ENCODE data around the gene ARHGEF26. TPM values are rescaled to one million over a fixed set of nuclear protein-coding genes. Genes with fewer than 3 reads are reported as not detected.

Gene ARHGEF26
- total RNA-seq, 1 experiment from 2014 or later = 13.7 TPM

DNA sequence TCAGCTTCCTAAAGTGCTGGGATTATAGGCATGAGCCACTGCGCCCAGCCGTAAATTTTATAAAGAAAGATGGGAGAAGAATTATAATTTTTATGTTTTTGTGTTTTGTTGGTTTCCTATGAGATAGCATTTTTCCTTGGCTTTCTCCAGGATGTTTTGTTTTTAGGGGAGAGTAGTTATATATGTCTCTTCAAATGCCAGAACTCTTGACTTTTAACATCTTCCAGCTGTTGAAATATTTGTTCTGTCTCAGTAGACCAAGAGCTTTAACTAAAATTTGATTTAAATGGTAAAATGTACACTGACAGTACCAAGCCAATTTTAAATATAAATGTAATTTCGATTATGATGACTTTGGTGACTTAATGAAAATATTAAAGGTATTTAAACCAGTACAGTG is 106.3 kb downstream of the ARHGEF26 start:
- Histone ChIP-seq H3K79me2 (ENCODE audit: insufficient read depth, low read length) (no peaks in the 10 kb centered on the region), H3K23me2 (ENCODE audit: insufficient read length, low read depth, low read length, poor library complexity, severe bottlenecking) (no peaks in the 10 kb centered on the region), H2AFZ (ENCODE audit: low read length) (no peak overlapping the region), H4K8ac (replicated peaks; ENCODE audit: insufficient read length, low read depth, low read length) (no peak overlapping the region), H3K56ac (ENCODE audit: insufficient read length, low read depth, low read length) (no peak overlapping the region), H2BK5ac (ENCODE audit: insufficient read length, low read length) (no peak overlapping the region), H3K27me3 (ENCODE audit: insufficient read depth, low read length) (no peaks in the 10 kb centered on the region), H2BK20ac (ENCODE audit: low read depth, low read length, poor library complexity, severe bottlenecking) (no peak overlapping the region), H3T11ph (ENCODE audit: low read length) (no peak overlapping the region), H3K14ac (ENCODE audit: insufficient read depth, low read length) (no peak overlapping the region), H3K4me2 (ENCODE audit: insufficient read depth, insufficient read length, low read length) (no peak overlapping the region), H2BK15ac (ENCODE audit: low read depth, low read length) (no peak overlapping the region), H3K23ac (ENCODE audit: insufficient read length, low read depth, low read length) (no peak overlapping the region), H3K9ac (ENCODE audit: extremely low read depth, insufficient read length, low read length) (no peak overlapping the region), H3K4me1 (ENCODE audit: insufficient read depth, low read length) (no peaks in the 10 kb centered on the region), H3K27ac (ENCODE audit: insufficient read length, low read depth, low read length) (no peak overlapping the region), H3K4ac (ENCODE audit: low read depth, low read length) (no peak overlapping the region), H2BK120ac (ENCODE audit: low read depth, low read length, poor library complexity, severe bottlenecking) (no peak overlapping the region), H3K79me1 (ENCODE audit: insufficient read depth, low read depth, low read length, poor library complexity, severe bottlenecking) (no peaks in the 10 kb centered on the region), H4K5ac (ENCODE audit: insufficient read length, low read depth, low read length) (no peak overlapping the region), H4K91ac (ENCODE audit: insufficient read length, low read depth, low read length) (no peak overlapping the region), H2AK5ac (ENCODE audit: insufficient read length, low read length) (no peak overlapping the region), H3K18ac (ENCODE audit: insufficient read length, low read depth, low read length) (no peak overlapping the region), H2BK12ac (ENCODE audit: insufficient read length, low read depth, low read length) (no peak overlapping the region), H4K20me1 (ENCODE audit: control insufficient read depth, insufficient read depth, insufficient read length) (no peaks in the 10 kb centered on the region), H3K9me3 (ENCODE audit: control insufficient read depth, low read depth, low read length) (no peaks in the 10 kb centered on the region)
- no peaks in the 10 kb centered on the region for H3K36me3 Mint-ChIP-seq (ENCODE audit: insufficient read depth in 1 of 3, low read depth in 3 of 3)
- H3K4me3 Mint-ChIP-seq = no peak overlapping the region
- H3K4me1 Mint-ChIP-seq = peaks cover 3 to 4% of the 10 kb centered on the region in 2 experiments; a peak in 3 of 4 replicates
- no peak for DNase-seq
- no CpG with 5 or more reads among the region's 3 CpGs for WGBS (ENCODE audit: extremely low coverage, insufficient read length, low lambda C conversion rate)
- no peaks in the 10 kb centered on the region for H3K9me3 Mint-ChIP-seq
- TF ChIP-seq, protein P1, sequence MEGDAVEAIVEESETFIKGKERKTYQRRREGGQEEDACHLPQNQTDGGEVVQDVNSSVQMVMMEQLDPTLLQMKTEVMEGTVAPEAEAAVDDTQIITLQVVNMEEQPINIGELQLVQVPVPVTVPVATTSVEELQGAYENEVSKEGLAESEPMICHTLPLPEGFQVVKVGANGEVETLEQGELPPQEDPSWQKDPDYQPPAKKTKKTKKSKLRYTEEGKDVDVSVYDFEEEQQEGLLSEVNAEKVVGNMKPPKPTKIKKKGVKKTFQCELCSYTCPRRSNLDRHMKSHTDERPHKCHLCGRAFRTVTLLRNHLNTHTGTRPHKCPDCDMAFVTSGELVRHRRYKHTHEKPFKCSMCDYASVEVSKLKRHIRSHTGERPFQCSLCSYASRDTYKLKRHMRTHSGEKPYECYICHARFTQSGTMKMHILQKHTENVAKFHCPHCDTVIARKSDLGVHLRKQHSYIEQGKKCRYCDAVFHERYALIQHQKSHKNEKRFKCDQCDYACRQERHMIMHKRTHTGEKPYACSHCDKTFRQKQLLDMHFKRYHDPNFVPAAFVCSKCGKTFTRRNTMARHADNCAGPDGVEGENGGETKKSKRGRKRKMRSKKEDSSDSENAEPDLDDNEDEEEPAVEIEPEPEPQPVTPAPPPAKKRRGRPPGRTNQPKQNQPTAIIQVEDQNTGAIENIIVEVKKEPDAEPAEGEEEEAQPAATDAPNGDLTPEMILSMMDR (conservative IDR thresholded peaks at IDR 0.05) = no peak
- no peak overlapping the region; a peak in 1 of 7 replicates for H3K27ac Mint-ChIP-seq
- H3K27me3 Mint-ChIP-seq (ENCODE audit: low read depth) = no peaks in the 10 kb centered on the region

All from H9 (cell line).